AG09319 (cell line): ENCODE results near the gene SND1.

Source experiments
- DNase-seq: peaks from one replicate; pipeline ENCODE4 v3.0.0-alpha.2; 2010; ENCODE audit warnings: low read depth; ENCODE audit errors: extremely low read depth
- TF ChIP-seq, protein P1 (sequence below): IDR thresholded peaks from 2 replicates; pipeline ENCODE4 v1.5.1; 2011; ENCODE audit warnings: low read depth, mild to moderate bottlenecking, inconsistent platforms, low read length, moderate library complexity

SND1 gene

DNA sequence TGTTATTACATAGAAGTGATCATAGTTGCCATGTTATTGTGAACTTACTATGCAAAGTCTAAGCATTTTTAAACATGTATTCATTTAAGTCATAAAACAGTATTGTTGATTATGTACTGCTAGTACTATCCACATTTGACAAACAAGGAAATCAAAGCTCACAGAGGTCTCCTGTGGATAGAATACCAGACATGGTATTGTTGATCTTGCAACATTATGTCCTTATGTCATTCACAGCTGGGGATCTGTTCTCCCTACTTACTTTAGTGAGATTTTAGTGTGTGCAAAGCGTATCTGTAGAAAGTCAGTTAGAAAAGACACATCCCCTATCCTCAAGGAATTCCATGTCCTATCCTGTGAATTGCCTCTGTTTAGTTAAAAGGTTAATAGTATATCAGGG is 106.1 kb downstream of the SND1 start:
- TF ChIP-seq, protein P1, sequence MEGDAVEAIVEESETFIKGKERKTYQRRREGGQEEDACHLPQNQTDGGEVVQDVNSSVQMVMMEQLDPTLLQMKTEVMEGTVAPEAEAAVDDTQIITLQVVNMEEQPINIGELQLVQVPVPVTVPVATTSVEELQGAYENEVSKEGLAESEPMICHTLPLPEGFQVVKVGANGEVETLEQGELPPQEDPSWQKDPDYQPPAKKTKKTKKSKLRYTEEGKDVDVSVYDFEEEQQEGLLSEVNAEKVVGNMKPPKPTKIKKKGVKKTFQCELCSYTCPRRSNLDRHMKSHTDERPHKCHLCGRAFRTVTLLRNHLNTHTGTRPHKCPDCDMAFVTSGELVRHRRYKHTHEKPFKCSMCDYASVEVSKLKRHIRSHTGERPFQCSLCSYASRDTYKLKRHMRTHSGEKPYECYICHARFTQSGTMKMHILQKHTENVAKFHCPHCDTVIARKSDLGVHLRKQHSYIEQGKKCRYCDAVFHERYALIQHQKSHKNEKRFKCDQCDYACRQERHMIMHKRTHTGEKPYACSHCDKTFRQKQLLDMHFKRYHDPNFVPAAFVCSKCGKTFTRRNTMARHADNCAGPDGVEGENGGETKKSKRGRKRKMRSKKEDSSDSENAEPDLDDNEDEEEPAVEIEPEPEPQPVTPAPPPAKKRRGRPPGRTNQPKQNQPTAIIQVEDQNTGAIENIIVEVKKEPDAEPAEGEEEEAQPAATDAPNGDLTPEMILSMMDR = no peak
- no peak for DNase-seq

DNA sequence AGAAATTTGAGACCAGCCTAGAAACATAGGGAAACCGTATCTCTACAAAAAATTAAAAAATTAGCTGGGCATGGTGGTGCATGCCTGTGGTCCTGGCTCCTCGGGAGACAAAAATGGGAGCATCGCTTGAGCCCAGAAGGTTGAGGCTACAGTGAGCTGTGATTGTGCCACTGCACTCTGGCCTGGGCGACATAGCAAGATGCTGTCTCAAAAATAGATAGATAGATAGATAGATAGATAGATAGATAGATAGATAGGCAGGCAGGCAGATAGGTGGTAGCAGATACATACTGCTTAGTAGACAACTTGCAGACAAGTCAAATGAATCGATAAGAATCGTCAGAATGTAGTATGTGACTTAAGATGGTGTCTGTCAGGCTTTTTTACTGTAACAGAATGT is 106.9 kb downstream of the SND1 start:
- TF ChIP-seq, protein P1 = no peak
- DNase-seq = no peak

DNA sequence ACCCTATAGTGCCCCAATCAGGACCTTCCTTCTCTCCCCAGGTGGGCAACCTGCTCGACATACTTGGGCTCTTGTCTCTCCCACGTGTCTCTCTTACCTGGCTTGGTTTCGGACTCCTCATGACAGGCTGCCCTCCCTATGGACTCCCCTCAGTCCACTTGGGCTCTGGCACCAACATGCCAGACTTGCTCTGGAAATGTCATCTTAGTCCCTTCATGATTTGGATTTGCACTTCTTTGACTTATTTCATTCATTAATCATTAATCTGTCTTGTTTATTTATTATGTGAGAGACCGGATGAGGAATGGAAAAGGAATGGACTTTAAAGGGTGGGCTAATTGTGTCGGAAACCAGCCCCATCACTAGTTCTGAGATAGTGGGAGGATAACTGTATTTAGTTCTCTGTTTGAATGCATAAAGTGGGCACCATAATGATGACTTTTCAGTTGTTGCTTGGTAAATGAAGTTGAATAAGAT is 108.0 kb downstream of the SND1 start:
- TF ChIP-seq, protein P1 = no peak
- no peak for DNase-seq

DNA sequence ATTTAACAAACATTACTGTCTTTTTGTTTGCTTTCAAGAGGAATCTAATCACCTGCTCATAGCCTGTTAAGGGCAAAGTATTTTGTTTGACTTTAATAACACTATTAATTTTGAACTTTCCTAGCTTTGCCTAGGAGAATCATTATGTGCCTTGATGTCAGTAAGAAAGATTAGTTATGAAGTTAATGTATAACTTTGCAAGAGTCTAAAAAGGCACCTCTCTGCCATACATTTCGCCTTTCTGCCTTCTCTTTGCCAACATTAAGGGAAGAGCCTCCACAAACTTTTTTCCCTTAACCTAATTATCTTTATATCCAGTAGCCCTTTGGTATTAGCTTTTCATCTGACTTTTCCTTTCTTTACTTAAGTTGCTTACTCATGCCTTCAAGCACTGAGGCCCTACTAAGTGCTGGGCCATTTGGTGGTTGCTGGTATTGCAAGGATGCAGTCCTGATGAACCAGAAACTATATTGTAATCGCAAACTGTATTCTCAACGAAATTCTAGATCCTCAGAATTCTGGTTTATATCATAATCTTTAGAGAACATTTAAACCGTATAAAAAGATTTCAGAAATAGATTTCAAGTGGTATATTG is 108.5 kb downstream of the SND1 start:
- TF ChIP-seq, protein P1 = no peak
- DNase-seq = no peak

DNA sequence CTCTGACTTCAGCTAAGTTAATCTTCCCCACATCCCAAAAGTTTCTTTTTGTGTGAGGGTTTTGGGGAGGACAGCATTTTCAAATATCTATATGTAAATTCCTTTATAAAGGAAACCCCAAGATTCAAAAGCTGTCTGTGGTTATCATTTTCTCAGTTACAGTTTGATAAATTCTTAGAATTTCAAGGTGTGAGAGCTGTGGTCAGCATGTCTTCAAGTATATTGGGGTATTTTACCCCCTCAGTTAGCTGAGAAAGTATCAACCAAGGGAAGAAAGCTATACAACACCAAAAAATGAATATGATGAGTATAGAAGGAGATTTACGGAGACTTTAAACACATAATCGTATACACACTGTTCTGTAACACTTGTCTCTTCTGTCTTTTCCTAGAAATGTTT is 109.2 kb downstream of the SND1 start:
- TF ChIP-seq, protein P1 = no peak
- no peak for DNase-seq

DNA sequence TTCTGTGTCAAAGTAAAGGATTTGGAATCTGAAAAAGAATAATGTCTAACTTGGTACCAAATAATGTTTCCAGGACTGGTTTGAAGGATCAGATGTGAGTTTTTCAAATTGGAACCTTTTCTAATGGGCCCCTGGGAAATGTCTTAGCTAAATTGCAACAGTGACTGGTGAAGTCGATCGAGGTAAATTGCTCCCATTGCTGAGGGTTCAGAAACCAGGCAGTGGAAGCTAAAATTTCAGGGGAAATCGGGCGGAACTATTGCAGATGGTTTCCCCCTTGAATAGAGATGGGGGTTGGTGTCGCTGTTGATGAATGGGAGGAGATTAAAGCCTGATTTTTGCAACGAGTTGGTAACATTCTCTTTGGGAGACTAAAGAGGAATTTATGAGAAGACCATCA is 112.7 kb downstream of the SND1 start:
- no peak for DNase-seq
- TF ChIP-seq, protein P1 = no peak

DNA sequence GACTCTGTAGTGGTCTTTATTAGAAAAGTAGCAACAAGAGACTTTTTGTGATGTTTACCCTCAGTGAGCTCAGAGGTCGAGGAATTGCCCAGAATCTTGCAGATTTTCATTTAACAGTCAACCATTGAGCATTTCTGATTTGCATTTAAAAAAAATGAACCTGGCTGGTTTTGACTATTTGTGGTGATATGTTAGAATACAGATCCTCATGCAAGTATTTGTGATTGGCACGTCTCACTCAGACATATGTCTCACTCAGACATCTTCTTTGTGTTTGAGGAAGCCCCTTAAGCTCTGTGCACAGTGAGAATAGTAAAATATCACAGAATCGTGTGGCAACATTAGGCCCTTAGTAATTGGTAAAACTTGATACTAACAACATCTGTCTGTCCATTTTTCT is 113.2 kb downstream of the SND1 start:
- TF ChIP-seq, protein P1 = no peak
- DNase-seq = no peak
